Dedifferentiated amniotic fluid mesenchymal stem cell (primary cell): ENCODE measurements around the gene RARB.
A peak's percentile ranks its signal among the peaks of the same experiment; 100 is the strongest.

Source experiments
- DNase-seq: peaks from one replicate; pipeline ENCODE4 v3.0.0-alpha.2; 2016; ENCODE audit errors: extremely low spot score

RARB gene

DNA sequence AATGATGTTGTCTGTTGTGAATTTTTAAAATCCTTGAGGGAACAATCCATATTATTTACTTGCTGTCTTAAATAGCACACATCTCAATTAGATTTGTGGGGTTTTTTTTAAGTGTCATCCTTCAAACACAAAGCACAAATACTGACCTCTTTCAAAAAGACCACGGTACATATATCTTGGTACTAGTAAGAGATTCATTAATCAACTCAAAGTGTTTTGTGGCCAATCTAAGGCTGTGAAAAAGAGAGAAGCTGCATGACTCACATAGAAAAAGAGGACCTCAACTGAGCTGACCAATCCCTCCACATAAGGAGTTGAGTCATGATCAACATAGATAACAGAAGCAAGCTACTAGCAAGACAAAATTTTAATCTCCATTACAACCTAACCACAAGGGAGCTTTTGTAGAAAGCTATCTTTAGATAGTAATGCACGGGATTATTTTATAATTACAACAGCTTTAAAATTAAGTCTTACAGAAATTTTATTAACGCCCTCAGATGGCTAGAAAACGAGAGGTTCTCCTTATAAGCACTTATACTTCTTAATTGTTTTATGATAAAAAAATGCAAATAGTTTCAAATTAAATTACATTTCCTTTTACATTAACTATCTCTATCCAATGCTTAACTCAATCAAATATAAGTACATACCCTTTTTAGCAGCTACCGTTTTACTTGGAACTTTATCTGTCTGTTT, 176.2 kb downstream of the RARB start:
- peak; percentile 45 for DNase-seq

GRCh38 chr3:25610167-25610566, 182.1 kb downstream of the RARB start:
- no peak for DNase-seq

- no peak for DNase-seq
Observed at GRCh38 chr3:25610779-25611178, 182.7 kb downstream of the RARB start.

GRCh38 chr3:25611193-25611592, 183.1 kb downstream of the RARB start:
- no peak for DNase-seq

GRCh38 chr3:25618028-25618427, 190.0 kb downstream of the RARB start:
- no peak for DNase-seq

DNA sequence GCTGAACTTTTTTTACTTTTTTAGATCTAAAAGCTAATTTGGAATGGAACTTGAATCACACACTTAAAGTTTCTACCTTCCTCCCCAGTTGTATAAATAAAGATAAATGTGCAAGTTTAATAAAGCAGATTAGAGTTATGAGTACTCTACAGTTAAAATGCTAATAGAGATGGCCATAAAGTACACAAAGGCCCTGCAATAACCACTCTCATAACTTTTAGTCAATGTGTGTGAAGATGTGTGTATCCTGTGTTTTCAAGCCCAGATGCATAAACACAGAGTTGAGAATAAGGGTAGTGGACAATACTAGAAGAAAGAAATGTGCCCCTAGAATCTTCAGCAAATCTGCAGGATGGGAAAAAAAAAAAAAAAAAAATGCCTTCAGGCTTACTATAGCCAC, 191.3 kb downstream of the RARB start:
- no peak for DNase-seq

GRCh38 chr3:25620493-25620892, 192.4 kb downstream of the RARB start:
- no peak for DNase-seq

- DNase-seq = no peak
Observed at GRCh38 chr3:25621087-25621486, 193.0 kb downstream of the RARB start.

- no peak for DNase-seq
Observed at GRCh38 chr3:25631989-25632388, 203.9 kb downstream of the RARB start.

DNA sequence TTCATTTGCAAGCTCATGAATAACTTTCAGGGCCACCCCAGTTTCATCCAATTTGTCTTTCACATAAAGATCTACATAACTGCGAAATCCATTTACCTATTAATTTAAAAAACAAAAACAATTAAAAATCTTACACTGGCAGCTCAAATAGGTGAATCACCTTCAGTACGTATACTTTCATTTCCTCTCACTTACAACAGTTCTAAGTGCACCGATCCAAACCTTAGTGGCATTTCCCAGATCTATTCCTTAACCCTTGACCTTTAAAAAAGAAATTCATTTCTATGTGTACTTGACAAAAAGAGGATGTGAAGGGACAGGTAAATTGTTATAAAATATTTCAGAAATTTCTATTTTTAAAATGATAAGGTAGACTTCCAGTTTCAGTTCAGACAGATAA, 205.9 kb downstream of the RARB start:
- no peak for DNase-seq

DNA sequence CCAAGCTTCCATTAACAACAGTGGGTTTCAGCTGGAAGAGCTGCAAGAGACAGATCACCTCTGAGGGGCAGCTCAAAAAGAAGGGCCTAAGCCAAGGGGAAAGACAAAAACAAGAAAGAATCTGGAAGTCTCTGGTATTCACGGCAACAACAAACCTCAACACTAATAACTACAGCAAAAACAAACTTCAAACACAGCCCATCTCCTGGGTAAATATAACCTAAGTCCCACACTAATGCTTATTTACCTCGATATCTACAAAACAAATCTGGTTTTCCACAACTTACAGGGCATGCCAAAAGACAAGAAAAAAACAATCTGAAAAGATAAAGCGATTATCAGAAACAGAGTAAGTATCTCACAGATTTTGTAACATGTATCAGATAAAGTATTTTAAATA, 207.0 kb downstream of the RARB start:
- no peak for DNase-seq
